Liver (tissue), 9 donors: ENCODE measurements around the gene NKAIN2. TPM values are rescaled to one million over a fixed set of nuclear protein-coding genes. Genes with fewer than 3 reads are reported as not detected.

Experiments
- DNase-seq: peaks from one replicate; pipeline ENCODE4 v3.0.0-alpha.2; 2017; ENCODE audit warnings: low spot score
- H3K27ac ChIP-seq, 2 donors: one replicate each; pipeline ENCODE4 v1.7.0; 2013; ENCODE audit warnings: inconsistent platforms in 2 of 2, low read length in 2 of 2, control low read depth in 1 of 2, low read depth in 1 of 2, mild to moderate bottlenecking in 1 of 2
- H3K27me3 ChIP-seq, 4 donors: one replicate each; pipeline versions ENCODE4 v1.6.1 to v1.7.0; 2013; ENCODE audit warnings: low read length in 3 of 4, inconsistent platforms in 1 of 4, mild to moderate bottlenecking in 1 of 4, moderate library complexity in 1 of 4; ENCODE audit not compliant: control insufficient read depth in 4 of 4, insufficient read depth in 4 of 4
- H3K36me3 ChIP-seq, 4 donors: one replicate each; pipeline versions ENCODE4 v1.6.1 to v1.7.0; 2013; ENCODE audit warnings: low read length in 3 of 4, mild to moderate bottlenecking in 3 of 4, low read depth in 1 of 4, moderate library complexity in 1 of 4; ENCODE audit not compliant: control insufficient read depth in 4 of 4, insufficient read depth in 3 of 4
- H3K4me1 ChIP-seq, 4 donors: one replicate each; pipeline versions ENCODE4 v1.6.1 to v1.7.0; 2013; ENCODE audit warnings: low read length in 3 of 4, mild to moderate bottlenecking in 3 of 4, moderate library complexity in 1 of 4; ENCODE audit not compliant: control insufficient read depth in 4 of 4, insufficient read depth in 4 of 4
- H3K4me3 ChIP-seq, 3 donors: one replicate each; pipeline versions ENCODE4 v1.6.1 to v1.7.0; 2013; ENCODE audit warnings: low read length in 3 of 3, control low read depth in 1 of 3, low read depth in 1 of 3, mild to moderate bottlenecking in 1 of 3
- H3K9ac ChIP-seq, 2 donors: one replicate each; pipeline ENCODE4 v1.7.0; 2013; ENCODE audit warnings: low read length in 2 of 2, mild to moderate bottlenecking in 2 of 2, moderate library complexity in 2 of 2, control low read depth in 1 of 2, low read depth in 1 of 2
- H3K9me3 ChIP-seq, 4 donors: one replicate each; pipeline versions ENCODE4 v1.6.1 to v1.7.0; 2013; ENCODE audit warnings: low read length in 3 of 4; ENCODE audit not compliant: control insufficient read depth in 4 of 4
- FOXA2 ChIP-seq: IDR thresholded peaks from 2 replicates; pipeline ENCODE4 v1.6.1; 2016; ENCODE audit warnings: antibody characterized with exemption
- GABPA ChIP-seq, 2 donors: IDR thresholded peaks in 1 of 2; conservative IDR thresholded peaks in 1 of 2; 2 replicates each; pipeline ENCODE4 v1.6.1; 2016; ENCODE audit warnings: antibody characterized with exemption in 2 of 2, mild to moderate bottlenecking in 1 of 2, moderate library complexity in 1 of 2
- HNF4G ChIP-seq: IDR thresholded peaks from 2 replicates; pipeline ENCODE4 v1.6.1; 2016; ENCODE audit warnings: antibody characterized with exemption
- JUND ChIP-seq, 2 donors: IDR thresholded peaks; 2 replicates each; pipeline ENCODE4 v1.6.1; 2016; ENCODE audit warnings: antibody characterized with exemption in 2 of 2
- NR2F2 ChIP-seq: IDR thresholded peaks from 2 replicates; pipeline ENCODE4 v1.6.1; 2016; ENCODE audit warnings: antibody characterized with exemption
- SP1 ChIP-seq: IDR thresholded peaks from 2 replicates; pipeline ENCODE4 v1.6.1; 2018; ENCODE audit warnings: antibody characterized with exemption, mild to moderate bottlenecking
- TAF1 ChIP-seq: conservative IDR thresholded peaks from 2 replicates; pipeline ENCODE4 v1.6.1; 2016; ENCODE audit warnings: antibody characterized with exemption, mild to moderate bottlenecking
- WGBS: extraction: QIAGEN DNeasy Blood & Tissue Kit; methylation state at CpG from one replicate; pipeline ENCODE4 v1.1.7; 2013; 5-methylcytosine and 5-hydroxymethylcytosine counted together
- polyA plus RNA-seq, 2 donors: library from polyadenylated mRNA; stranded (reverse) in 1 of 2; unstranded in 1 of 2; fragments of 200-250 nt in 1 of 2; fragments of >200 nt in 1 of 2; fragmentation: Nextera tagmentation in 1 of 2; extraction: Ambion mirVana in 1 of 2; gene quantifications; one replicate each; pipeline versions ENCODE4 v1.2.1 to v1.2.3, GENCODE V29; 2013 to 2015
- total RNA-seq, 2 donors: library from RNA; depleted of rRNA; stranded (reverse); fragments of >200 nt; gene quantifications; one replicate each; pipeline ENCODE4 v1.2.3, GENCODE V29; 2014
- TF ChIP-seq, protein P1 (sequence below): IDR thresholded peaks from 2 replicates; pipeline ENCODE4 v1.6.1; 2016; ENCODE audit warnings: antibody characterized with exemption
- TF ChIP-seq, protein P2 (sequence below): IDR thresholded peaks from 2 replicates; pipeline ENCODE4 v1.6.1; 2016; ENCODE audit warnings: antibody characterized with exemption, mild to moderate bottlenecking
- TF ChIP-seq, protein P3 (sequence below): fragments of 150-350 bp; IDR thresholded peaks from 2 replicates; pipeline ENCODE4 v1.5.1; 2017; ENCODE audit warnings: improper control_type of control experiment, low read depth, low read length; ENCODE audit not compliant: missing input control
- donor health status: healthy.
- donor health status: healthy.
- donor health status: healthy.
- donor health status: healthy.
- donor health status: healthy.

The NKAIN2 gene
- total and polyA plus RNA-seq, 4 donors: 0.05 to 0.14 TPM; not detected in 2

DNA sequence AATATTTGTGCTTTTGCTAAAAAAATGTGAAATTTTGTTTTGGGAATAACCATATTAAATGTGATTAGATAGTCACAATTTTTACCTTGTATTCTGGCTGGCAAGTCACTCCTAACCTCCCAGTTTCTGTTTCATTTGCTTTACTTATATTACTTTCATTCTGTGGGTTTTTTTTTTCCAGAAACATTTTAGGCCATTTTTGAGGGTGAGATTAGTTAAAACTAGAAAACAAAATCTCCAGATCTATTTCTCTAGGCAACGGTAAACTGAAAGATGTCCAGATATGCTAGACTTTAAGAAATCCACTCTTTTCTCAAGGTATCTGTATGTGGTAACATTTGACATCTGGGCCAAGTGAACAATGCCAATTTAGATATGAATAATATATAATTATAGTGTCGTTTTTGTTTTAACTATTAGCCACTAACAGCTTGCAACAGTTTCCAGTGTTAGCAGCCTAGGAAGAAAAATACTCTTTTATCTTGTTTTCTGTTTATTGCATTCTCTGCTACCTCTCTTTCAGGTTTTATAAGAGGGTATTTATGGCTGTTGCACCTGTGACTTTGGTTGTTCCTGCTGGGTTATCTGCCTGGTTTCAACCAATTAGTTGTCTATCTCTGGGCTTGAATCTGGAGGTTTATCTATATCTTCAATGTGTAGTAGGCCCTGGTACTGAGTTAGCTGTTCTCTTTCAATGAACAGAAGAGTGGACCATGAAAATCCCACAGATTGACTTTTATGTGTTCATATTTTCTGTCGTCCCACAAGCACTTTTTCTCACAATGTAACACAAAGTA is 260.9 kb downstream of the NKAIN2 start:
- Histone ChIP-seq H3K36me3 (no peaks in the 10 kb centered on the region), H3K4me1 (no peaks in the 10 kb centered on the region), H3K27ac (no peak overlapping the region), H3K4me3 (no peak overlapping the region), H3K27me3 (peaks cover 0 to under 1% (median 0%) of the 10 kb centered on the region in 4 donors), H3K9ac (no peak overlapping the region), H3K9me3 (no peaks in the 10 kb centered on the region)
- 78% methylated on average over 3 of the region's 3 CpGs for WGBS
- TF ChIP-seq, protein P1, sequence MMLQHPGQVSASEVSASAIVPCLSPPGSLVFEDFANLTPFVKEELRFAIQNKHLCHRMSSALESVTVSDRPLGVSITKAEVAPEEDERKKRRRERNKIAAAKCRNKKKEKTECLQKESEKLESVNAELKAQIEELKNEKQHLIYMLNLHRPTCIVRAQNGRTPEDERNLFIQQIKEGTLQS: no peak
- TF ChIP-seq HNF4G (no peak), FOXA2 (no peak), JUND (IDR thresholded peaks at IDR 0.05) (no peak), TAF1 (no peak)
- no peak for DNase-seq

DNA sequence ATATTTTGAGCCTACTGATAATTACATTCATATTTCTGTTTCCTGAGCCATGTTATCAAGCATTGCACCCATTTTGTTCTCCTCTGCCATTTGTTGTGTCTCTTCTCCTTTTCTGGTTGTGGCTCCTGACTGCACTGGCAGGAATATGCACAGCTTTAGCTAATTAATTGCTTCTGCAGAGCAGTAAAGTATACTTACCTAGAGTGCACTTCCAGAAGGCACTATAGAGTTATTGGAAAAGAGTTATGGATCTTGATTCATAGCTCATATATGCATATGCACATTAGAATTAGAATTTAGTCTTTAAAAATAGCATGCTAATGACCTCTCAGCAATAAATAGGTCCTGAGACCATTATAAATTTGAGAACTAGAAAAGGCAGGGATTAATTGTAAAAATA is 262.6 kb downstream of the NKAIN2 start:
- no peaks in the 10 kb centered on the region for H3K36me3 ChIP-seq
- TF ChIP-seq TAF1 (no peak), GABPA (IDR thresholded peaks at IDR 0.05 in 1 of 2, conservative IDR thresholded peaks at IDR 0.05 in 1 of 2) (no peak), SP1 (no peak), NR2F2 (no peak)
- TF ChIP-seq, protein P2, sequence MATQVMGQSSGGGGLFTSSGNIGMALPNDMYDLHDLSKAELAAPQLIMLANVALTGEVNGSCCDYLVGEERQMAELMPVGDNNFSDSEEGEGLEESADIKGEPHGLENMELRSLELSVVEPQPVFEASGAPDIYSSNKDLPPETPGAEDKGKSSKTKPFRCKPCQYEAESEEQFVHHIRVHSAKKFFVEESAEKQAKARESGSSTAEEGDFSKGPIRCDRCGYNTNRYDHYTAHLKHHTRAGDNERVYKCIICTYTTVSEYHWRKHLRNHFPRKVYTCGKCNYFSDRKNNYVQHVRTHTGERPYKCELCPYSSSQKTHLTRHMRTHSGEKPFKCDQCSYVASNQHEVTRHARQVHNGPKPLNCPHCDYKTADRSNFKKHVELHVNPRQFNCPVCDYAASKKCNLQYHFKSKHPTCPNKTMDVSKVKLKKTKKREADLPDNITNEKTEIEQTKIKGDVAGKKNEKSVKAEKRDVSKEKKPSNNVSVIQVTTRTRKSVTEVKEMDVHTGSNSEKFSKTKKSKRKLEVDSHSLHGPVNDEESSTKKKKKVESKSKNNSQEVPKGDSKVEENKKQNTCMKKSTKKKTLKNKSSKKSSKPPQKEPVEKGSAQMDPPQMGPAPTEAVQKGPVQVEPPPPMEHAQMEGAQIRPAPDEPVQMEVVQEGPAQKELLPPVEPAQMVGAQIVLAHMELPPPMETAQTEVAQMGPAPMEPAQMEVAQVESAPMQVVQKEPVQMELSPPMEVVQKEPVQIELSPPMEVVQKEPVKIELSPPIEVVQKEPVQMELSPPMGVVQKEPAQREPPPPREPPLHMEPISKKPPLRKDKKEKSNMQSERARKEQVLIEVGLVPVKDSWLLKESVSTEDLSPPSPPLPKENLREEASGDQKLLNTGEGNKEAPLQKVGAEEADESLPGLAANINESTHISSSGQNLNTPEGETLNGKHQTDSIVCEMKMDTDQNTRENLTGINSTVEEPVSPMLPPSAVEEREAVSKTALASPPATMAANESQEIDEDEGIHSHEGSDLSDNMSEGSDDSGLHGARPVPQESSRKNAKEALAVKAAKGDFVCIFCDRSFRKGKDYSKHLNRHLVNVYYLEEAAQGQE: no peak
- no peaks in the 10 kb centered on the region for H3K9me3 ChIP-seq
- no peaks in the 10 kb centered on the region for H3K4me1 ChIP-seq
- H3K27ac ChIP-seq: no peak overlapping the region
- H3K9ac ChIP-seq: no peak overlapping the region
- H3K27me3 ChIP-seq: peaks cover 0 to 3% (median 0%) of the 10 kb centered on the region in 4 donors
- no peak for DNase-seq
- H3K4me3 ChIP-seq: no peak overlapping the region

DNA sequence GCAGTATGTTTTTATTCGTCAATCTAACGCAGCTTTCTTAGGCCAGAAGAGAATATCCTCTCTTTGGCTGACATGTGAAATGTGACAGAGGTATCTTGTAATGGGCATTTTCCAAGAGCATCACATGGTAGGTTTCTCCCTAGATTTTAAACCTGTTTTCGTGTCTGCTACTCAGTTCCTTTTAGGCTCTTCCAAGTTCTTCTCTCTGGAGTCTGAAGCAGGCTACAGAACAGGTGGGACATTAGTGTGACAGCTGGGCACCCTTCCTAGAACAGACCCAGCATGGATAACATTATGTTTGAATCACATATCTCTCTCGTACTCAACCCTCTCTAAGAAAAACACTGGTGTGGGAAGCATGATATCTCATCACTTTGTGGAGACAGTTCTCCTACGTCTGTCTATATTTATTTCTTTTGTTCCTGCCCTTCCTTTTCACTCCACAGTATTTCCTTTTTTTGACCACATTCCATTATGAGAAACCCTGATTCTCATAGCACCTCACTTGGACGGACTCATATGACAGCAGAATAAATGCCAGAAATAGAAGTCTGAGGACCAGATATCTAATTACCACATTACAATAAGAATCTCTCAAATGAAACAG is 263.4 kb downstream of the NKAIN2 start:
- H3K36me3 ChIP-seq: no peaks in the 10 kb centered on the region
- no peaks in the 10 kb centered on the region for H3K4me1 ChIP-seq
- H3K27me3 ChIP-seq: peaks cover 0 to 3% (median 0%) of the 10 kb centered on the region in 4 donors
- H3K4me3 ChIP-seq: no peak overlapping the region
- no peaks in the 10 kb centered on the region for H3K9me3 ChIP-seq
- no peak overlapping the region for H3K27ac ChIP-seq
- no peak overlapping the region for H3K9ac ChIP-seq
- 72% methylated on average over 6 of the region's 6 CpGs for WGBS
- TF ChIP-seq, protein P1: no peak
- TF ChIP-seq JUND (IDR thresholded peaks at IDR 0.05): no peak
- TF ChIP-seq NR2F2: no peak
- no peak for TF ChIP-seq TAF1
- TF ChIP-seq, protein P3, sequence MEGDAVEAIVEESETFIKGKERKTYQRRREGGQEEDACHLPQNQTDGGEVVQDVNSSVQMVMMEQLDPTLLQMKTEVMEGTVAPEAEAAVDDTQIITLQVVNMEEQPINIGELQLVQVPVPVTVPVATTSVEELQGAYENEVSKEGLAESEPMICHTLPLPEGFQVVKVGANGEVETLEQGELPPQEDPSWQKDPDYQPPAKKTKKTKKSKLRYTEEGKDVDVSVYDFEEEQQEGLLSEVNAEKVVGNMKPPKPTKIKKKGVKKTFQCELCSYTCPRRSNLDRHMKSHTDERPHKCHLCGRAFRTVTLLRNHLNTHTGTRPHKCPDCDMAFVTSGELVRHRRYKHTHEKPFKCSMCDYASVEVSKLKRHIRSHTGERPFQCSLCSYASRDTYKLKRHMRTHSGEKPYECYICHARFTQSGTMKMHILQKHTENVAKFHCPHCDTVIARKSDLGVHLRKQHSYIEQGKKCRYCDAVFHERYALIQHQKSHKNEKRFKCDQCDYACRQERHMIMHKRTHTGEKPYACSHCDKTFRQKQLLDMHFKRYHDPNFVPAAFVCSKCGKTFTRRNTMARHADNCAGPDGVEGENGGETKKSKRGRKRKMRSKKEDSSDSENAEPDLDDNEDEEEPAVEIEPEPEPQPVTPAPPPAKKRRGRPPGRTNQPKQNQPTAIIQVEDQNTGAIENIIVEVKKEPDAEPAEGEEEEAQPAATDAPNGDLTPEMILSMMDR: no peak
- no peak for DNase-seq
